HepG2 (cell line): ENCODE results near the gene ADAMTS4. TPM values are rescaled to one million over a fixed set of nuclear protein-coding genes. Genes with fewer than 3 reads are reported as not detected.
A peak's percentile ranks its signal among the peaks of the same experiment; 100 is the strongest.

ENCODE experiments used
- ATRX ChIP-seq: sonication (generic); formaldehyde crosslinking; IDR thresholded peaks from 2 replicates; pipeline ENCODE4 v1.4.0; 2020; ENCODE audit warnings: missing genetic modification reagents, borderline replicate concordance
- CBX2 ChIP-seq, 2 experiments: fragments of 200-600 bp in 1 of 2; sonication (generic); formaldehyde crosslinking in 1 of 2; IDR thresholded peaks; 2 replicates each; pipeline versions ENCODE4 v1.7.0 to v1.8.1; 2018 to 2022; ENCODE audit warnings: low read depth in 2 of 2, low read length in 1 of 2, mild to moderate bottlenecking in 1 of 2, missing genetic modification reagents in 1 of 2
- CHD4 ChIP-seq: fragments of 200-600 bp; sonication (generic); IDR thresholded peaks from 2 replicates; pipeline ENCODE4 v1.7.0; 2017; ENCODE audit warnings: mild to moderate bottlenecking, low read length, borderline replicate concordance
- ETV6 ChIP-seq: sonication (generic); formaldehyde crosslinking; conservative IDR thresholded peaks from 2 replicates; pipeline ENCODE4 v1.4.0; 2020; ENCODE audit warnings: missing genetic modification reagents
- FOXC1 ChIP-seq: sonication (generic); formaldehyde crosslinking; IDR thresholded peaks from 2 replicates; pipeline ENCODE4 v1.8.0; 2022; ENCODE audit warnings: mild to moderate bottlenecking, missing genetic modification reagents, borderline replicate concordance
- HDAC1 ChIP-seq: sonication (generic); formaldehyde crosslinking; IDR thresholded peaks from 2 replicates; pipeline ENCODE4 v1.5.1; 2020; ENCODE audit warnings: mild to moderate bottlenecking, missing genetic modification reagents
- HMGXB3 ChIP-seq: sonication (generic); formaldehyde crosslinking; IDR thresholded peaks from 2 replicates; pipeline ENCODE4 v1.4.0; 2020; ENCODE audit warnings: missing genetic modification reagents, borderline replicate concordance
- KDM2A ChIP-seq: sonication (generic); formaldehyde crosslinking; IDR thresholded peaks from 2 replicates; pipeline ENCODE4 v1.4.0; 2020; ENCODE audit warnings: low read depth, missing genetic modification reagents, borderline replicate concordance
- NR2C2 ChIP-seq: sonication (generic); formaldehyde crosslinking; IDR thresholded peaks from 2 replicates; pipeline ENCODE4 v1.4.0; 2020; ENCODE audit warnings: missing genetic modification reagents, mild to moderate bottlenecking, moderate library complexity, borderline replicate concordance
- SNRNP70 ChIP-seq: fragments of 200-400 bp; formaldehyde crosslinking; IDR thresholded peaks from 2 replicates; pipeline ENCODE4 v1.6.1; 2017; ENCODE audit warnings: mild to moderate bottlenecking, low read depth, low read length, moderate library complexity
- ZNF772 ChIP-seq: sonication (generic); formaldehyde crosslinking; IDR thresholded peaks from 2 replicates; pipeline ENCODE4 v1.5.0; 2020; ENCODE audit warnings: mild to moderate bottlenecking, missing genetic modification reagents
- ZNF879 ChIP-seq: sonication (generic); formaldehyde crosslinking; IDR thresholded peaks from 2 replicates; pipeline ENCODE4 v1.8.1; 2023; ENCODE audit warnings: missing genetic modification reagents
- ZSCAN21 ChIP-seq: sonication (generic); formaldehyde crosslinking; IDR thresholded peaks from 2 replicates; pipeline ENCODE4 v1.8.0; 2022; ENCODE audit warnings: mild to moderate bottlenecking, missing genetic modification reagents, moderate library complexity, borderline replicate concordance
- ZSCAN9 ChIP-seq: IDR thresholded peaks from 2 replicates; pipeline ENCODE4 v1.6.1; 2016; ENCODE audit warnings: borderline replicate concordance
- polyA plus RNA-seq, 8 experiments: library from polyadenylated mRNA; depleted of rRNA in 3 of 8; stranded (reverse) in 7 of 8; unstranded in 1 of 8; fragments of >200 nt; fragmentation: Illumina TruSeq in 4 of 8; extraction: Trizol in 4 of 8; gene quantifications; 2 replicates each; pipeline versions ENCODE4 v1.2.1 to v1.2.3, GENCODE V29; 2011 to 2016; ENCODE audit warnings: low read depth in 4 of 8, missing spikeins in 1 of 8, mixed read lengths in 1 of 8; ENCODE audit not compliant: insufficient read depth in 1 of 8
- total RNA-seq, 5 experiments: library from RNA; depleted of rRNA; stranded (reverse); fragments of >200 nt; fragmentation: Illumina TruSeq; extraction: Trizol; gene quantifications; 2 replicates each; pipeline ENCODE4 v1.2.3, GENCODE V29; 2016; ENCODE audit warnings: low read depth in 1 of 5
- TF ChIP-seq, protein P1 (sequence below): sonication (generic); formaldehyde crosslinking; IDR thresholded peaks from 2 replicates; pipeline ENCODE4 v1.5.1; 2020; ENCODE audit warnings: mild to moderate bottlenecking, missing genetic modification reagents, moderate library complexity
- TF ChIP-seq, protein P2 (sequence below): IDR thresholded peaks from 2 replicates; pipeline ENCODE4 v1.6.1; 2018; ENCODE audit warnings: missing genetic modification reagents, mild to moderate bottlenecking, missing compliant biosample characterization

ADAMTS4 gene
- total and polyA plus RNA-seq, 2 of the 13 experiments (the other 11 are each of a cell fraction or from before 2014, with no cell fraction given): 0.51 to 1.7 TPM

GRCh38 chr1:161222175-161223019 lies 23.5 kb upstream of the ADAMTS4 start (continued):
- TF ChIP-seq ZSCAN21 (CRISPR knock-in tag) (peak; percentile 10), ZSCAN9 (CRISPR knock-in tag) (no peak), NR2C2 (CRISPR knock-in tag) (0 out of 2 replicates have a peak, but pooled peaks have one; percentile 5), CHD4 (no peak), ATRX (CRISPR knock-in tag) (no peak), SNRNP70 (0 out of 2 replicates have a peak, but pooled peaks have one; percentile 5), ETV6 (CRISPR knock-in tag) (no peak), ZNF879 (no peak), ZNF772 (CRISPR knock-in tag) (peak; percentile 36; the same call in 1 of the 2 replicates), KDM2A (CRISPR knock-in tag) (no peak), FOXC1 (CRISPR knock-in tag) (no peak), CBX2 (IDR thresholded peaks at IDR 0.05; ENCODE audit: low read depth, low read length) (no peak), CBX2 (CRISPR knock-in tag; IDR thresholded peaks at IDR 0.05; ENCODE audit: low read depth) (no peak), HDAC1 (CRISPR knock-in tag) (peak; percentile 2; the same call in 1 of the 2 replicates), HMGXB3 (CRISPR knock-in tag) (peak; percentile 22; the same call in 1 of the 2 replicates)
- TF ChIP-seq, protein P1, sequence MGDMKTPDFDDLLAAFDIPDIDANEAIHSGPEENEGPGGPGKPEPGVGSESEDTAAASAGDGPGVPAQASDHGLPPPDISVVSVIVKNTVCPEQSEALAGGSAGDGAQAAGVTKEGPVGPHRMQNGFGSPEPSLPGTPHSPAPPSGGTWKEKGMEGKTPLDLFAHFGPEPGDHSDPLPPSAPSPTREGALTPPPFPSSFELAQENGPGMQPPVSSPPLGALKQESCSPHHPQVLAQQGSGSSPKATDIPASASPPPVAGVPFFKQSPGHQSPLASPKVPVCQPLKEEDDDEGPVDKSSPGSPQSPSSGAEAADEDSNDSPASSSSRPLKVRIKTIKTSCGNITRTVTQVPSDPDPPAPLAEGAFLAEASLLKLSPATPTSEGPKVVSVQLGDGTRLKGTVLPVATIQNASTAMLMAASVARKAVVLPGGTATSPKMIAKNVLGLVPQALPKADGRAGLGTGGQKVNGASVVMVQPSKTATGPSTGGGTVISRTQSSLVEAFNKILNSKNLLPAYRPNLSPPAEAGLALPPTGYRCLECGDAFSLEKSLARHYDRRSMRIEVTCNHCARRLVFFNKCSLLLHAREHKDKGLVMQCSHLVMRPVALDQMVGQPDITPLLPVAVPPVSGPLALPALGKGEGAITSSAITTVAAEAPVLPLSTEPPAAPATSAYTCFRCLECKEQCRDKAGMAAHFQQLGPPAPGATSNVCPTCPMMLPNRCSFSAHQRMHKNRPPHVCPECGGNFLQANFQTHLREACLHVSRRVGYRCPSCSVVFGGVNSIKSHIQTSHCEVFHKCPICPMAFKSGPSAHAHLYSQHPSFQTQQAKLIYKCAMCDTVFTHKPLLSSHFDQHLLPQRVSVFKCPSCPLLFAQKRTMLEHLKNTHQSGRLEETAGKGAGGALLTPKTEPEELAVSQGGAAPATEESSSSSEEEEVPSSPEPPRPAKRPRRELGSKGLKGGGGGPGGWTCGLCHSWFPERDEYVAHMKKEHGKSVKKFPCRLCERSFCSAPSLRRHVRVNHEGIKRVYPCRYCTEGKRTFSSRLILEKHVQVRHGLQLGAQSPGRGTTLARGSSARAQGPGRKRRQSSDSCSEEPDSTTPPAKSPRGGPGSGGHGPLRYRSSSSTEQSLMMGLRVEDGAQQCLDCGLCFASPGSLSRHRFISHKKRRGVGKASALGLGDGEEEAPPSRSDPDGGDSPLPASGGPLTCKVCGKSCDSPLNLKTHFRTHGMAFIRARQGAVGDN (CRISPR knock-in tag): no peak
- TF ChIP-seq, protein P2, sequence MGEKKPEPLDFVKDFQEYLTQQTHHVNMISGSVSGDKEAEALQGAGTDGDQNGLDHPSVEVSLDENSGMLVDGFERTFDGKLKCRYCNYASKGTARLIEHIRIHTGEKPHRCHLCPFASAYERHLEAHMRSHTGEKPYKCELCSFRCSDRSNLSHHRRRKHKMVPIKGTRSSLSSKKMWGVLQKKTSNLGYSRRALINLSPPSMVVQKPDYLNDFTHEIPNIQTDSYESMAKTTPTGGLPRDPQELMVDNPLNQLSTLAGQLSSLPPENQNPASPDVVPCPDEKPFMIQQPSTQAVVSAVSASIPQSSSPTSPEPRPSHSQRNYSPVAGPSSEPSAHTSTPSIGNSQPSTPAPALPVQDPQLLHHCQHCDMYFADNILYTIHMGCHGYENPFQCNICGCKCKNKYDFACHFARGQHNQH (CRISPR knock-in tag): 0 out of 2 replicates have a peak, but pooled peaks have one; percentile 16
